Omental fat pad (tissue), 4 donors: ENCODE measurements around the gene HOXA4. TPM values are rescaled to one million over a fixed set of nuclear protein-coding genes. Genes with fewer than 3 reads are reported as not detected.

Experiments used
- ATAC-seq: fragments of 150-250 bp; one replicate; pipeline ENCODE4 v1.9.1; 2016; ENCODE audit warnings: mild to moderate bottlenecking, moderate library complexity; ENCODE audit not compliant: low FRiP score
- DNase-seq: peaks from one replicate; pipeline ENCODE4 v3.0.0-alpha.2; 2019; ENCODE audit warnings: low spot score
- CTCF ChIP-seq, 3 donors: fragments of 450-650 bp; IDR thresholded peaks; one replicate each; pipeline ENCODE4 v1.5.1; 2016 to 2017; ENCODE audit warnings: antibody characterized with exemption in 3 of 3, mild to moderate bottlenecking in 3 of 3, moderate library complexity in 2 of 3
- small RNA-seq: library from RNA; depleted of rRNA; stranded (forward); fragments of <200 nt; gene quantifications from one replicate; pipeline ENCODE3, GENCODE V24; 2016
- total RNA-seq, 4 donors: library from RNA; depleted of rRNA; stranded (reverse); fragments of >200 nt; gene quantifications; one replicate each; pipeline ENCODE4 v1.1.0, GENCODE V29; 2016

Gene HOXA4
- total RNA-seq, 4 donors from 2014 or later, result 1.6 to 5.7 (median 3.1) TPM

DNA sequence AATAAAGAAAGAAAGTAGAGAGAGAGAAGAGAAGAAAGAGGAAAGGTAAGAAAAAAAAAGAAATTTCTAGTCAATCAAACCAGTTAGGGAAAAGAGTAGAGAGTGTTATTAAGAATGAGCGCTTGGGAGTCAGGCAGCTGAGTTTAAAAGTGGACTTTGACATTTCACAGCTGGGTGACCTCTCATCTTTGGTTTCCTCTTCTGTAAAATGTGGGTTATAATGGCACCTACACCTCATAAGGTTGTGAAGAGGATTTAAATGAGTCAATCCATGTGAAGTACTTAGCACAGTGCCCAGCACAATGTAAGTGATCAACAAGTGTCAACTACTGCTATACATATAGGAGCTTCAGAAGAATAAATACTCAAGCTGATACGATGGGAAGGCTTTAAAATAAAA lies 46.9 kb downstream of the HOXA4 start:
- no peak for TF ChIP-seq CTCF (IDR thresholded peaks at IDR 0.05)
- DNase-seq (no peak), ATAC-seq (no peak)

- ATAC-seq (no peak), DNase-seq (no peak)
- TF ChIP-seq CTCF (IDR thresholded peaks at IDR 0.05), result no peak
Measured at GRCh38 chr7:27082171-27082570, 48.4 kb downstream of the HOXA4 start.

DNA sequence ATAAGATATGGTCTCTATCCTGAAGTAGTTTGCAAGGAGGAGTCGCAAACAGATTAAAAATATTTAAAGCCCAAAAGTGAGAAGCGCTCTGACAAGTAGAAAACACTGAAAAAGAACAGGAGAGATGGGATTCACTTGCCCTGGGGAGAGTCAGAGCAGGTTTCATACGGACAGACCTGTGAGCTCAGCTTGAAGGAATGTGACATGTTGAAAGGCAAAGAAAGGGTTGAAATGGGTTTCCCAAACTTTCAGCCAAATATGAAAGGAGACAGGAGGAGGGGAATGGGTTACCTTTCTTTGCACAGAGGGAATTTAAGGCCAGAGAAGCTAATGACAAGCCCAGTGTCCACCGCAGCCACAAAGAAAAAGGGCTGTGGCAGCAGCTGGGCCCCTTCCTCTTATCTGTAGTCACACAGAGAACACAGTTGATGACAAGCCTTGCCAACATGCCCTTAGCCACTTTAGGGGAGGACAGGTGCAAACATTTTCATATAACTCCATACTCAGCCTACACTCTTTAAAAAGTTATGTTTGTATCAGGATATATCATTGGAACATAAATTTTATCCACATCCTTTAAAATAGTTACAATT lies 49.6 kb downstream of the HOXA4 start:
- no peak for TF ChIP-seq CTCF (IDR thresholded peaks at IDR 0.05)
- ATAC-seq (no peak), DNase-seq (no peak)

DNA sequence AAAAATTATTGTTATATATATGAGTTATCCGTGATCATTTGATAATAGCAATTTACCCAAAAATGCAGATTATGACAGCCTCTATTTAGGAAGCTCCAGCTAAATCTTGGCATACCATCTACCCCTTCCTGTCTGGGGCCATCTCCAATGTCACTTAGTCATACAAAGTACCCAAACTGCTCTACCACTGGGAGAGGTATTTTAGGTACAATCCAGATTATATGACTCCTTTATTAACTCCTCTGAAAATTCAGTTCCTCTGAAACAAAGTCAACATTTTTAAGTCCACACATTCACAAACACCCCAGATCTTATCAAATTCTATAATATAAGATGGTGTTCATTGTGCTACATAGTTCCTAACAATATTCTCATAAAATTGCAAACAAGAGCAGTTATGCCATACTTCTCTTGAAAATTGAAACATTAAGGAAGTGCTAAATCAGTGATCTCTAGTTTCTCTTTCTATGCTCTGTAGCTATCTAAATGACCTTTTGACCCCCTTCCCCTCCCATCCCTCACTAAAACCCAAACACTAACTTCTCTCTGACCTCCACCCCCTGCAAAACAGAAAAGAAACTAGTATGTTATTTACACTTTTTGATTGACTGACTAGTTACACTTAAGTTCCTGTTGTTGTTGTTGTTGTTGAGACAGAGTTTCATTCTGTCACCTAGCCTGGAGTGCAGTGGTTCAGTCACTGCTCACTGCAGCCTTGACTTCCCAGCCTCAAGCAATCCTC lies 51.2 kb downstream of the HOXA4 start:
- DNase-seq, result no peak
- no peak for TF ChIP-seq CTCF (IDR thresholded peaks at IDR 0.05)
- ATAC-seq, result no peak

GRCh38 chr7:27078616-27079233 lies 51.8 kb downstream of the HOXA4 start:
- no peak for ATAC-seq
- no peak for TF ChIP-seq CTCF (IDR thresholded peaks at IDR 0.05)

More at GRCh38 chr7:27078616-27079233, 51.8 kb downstream of the HOXA4 start:
- DNase-seq, result no peak

Small RNA genes lying within 50 kb of the gene (small RNA-seq; reads per million reads assigned to genes)
- gene AC004080.5 (not detected), gene RF01977 (not detected)

Other genes with a start within 250 kb of the HOXA4 start
- gene HOXA1, start 34.8 kb downstream of the HOXA4 start, total RNA-seq, result under 1 TPM; 0.56 to 0.84 (median 0.77) TPM
- gene HOXA2, start 28.1 kb downstream of the HOXA4 start, total RNA-seq, result 1 to 10 TPM; 1.1 to 3.5 (median 1.5) TPM
- 10 to 100 TPM; 10.4 to 39.4 (median 26.5) TPM for gene HOXA5, start 12.9 kb upstream of the HOXA4 start, total RNA-seq
- gene HOXA6, start 17.0 kb upstream of the HOXA4 start, total RNA-seq, result 10 to 100 TPM in 1 of 4 donors, 1 to 10 TPM in 3; 1.1 to 13.1 (median 6.4) TPM
- 10 to 100 TPM in 1 of 4 donors, 1 to 10 TPM in 3; 1.8 to 11.0 (median 4.3) TPM for gene HOXA3, start 21.8 kb upstream of the HOXA4 start, total RNA-seq
- 1 to 10 TPM; 4.6 to 6.1 (median 5.3) TPM for gene HOXA7, start 25.9 kb upstream of the HOXA4 start, total RNA-seq
- gene HOXA9, start 34.8 kb upstream of the HOXA4 start, total RNA-seq, result 1 to 10 TPM in 2 of 4 donors, under 1 TPM in 1, not detected in 1; 0.19 to 2.4 (median 1.0) TPM
- gene HOXA10, start 43.6 kb upstream of the HOXA4 start, total RNA-seq, result 1 to 10 TPM in 2 of 4 donors, under 1 TPM in 2; 0.56 to 1.9 (median 1.2) TPM
- gene HOXA11, start 54.5 kb upstream of the HOXA4 start, total RNA-seq, result not detected
- not detected for gene HOXA13, start 69.3 kb upstream of the HOXA4 start, total RNA-seq
- not detected for gene EVX1, start 112.0 kb upstream of the HOXA4 start, total RNA-seq